SK-N-SH (cell line): ENCODE results near the gene RNF187. TPM values are rescaled to one million over a fixed set of nuclear protein-coding genes. Genes with fewer than 3 reads are reported as not detected.

Experiments
- CTCF ChIA-PET: fragments of 300-600, 350-600 bp; formaldehyde crosslinking; extraction: SDS; loops from one replicate; lab custom pipeline; 2021; lab: Yijun Ruan, JAX
- POLR2A ChIA-PET: fragments of 350-600 bp; sonication (Branson Sonifier 250); formaldehyde crosslinking; extraction: SDS; loops from one replicate; lab custom pipeline; 2020; ENCODE audit warnings: antibody characterized with exemption, inconsistent platforms; lab: Yijun Ruan, JAX
- DNase-seq: peaks from one replicate; pipeline ENCODE4 v3.0.0; 2012
- H2AFZ ChIP-seq: fragments of 200-600 bp; sonication (generic); 2 replicates; pipeline ENCODE4 v1.8.1; 2016; ENCODE audit warnings: antibody characterized with exemption, mild to moderate bottlenecking, low read depth
- H3F3A ChIP-seq: fragments of 200-600 bp; sonication (generic); replicated peaks from 2 replicates; pipeline ENCODE3; 2016; ENCODE audit warnings: antibody characterized with exemption, mild to moderate bottlenecking; ENCODE audit not compliant: insufficient read depth
- H3K27ac ChIP-seq, 2 experiments: fragments of 200-500 bp in 1 of 2; fragments of 200-600 bp in 1 of 2; sonication (Bioruptor generic) in 1 of 2; sonication (generic), shearing (Covaris generic) in 1 of 2; 2 replicates each; pipeline versions ENCODE4 v1.5.1 to v1.6.1; 2014 to 2016; ENCODE audit warnings: low read depth in 2 of 2, inconsistent platforms in 1 of 2, low read length in 1 of 2, mild to moderate bottlenecking in 1 of 2, mixed read lengths in 1 of 2
- H3K27me3 ChIP-seq: fragments of 200-600 bp; sonication (generic), shearing (Covaris generic); 2 replicates; pipeline ENCODE4 v1.6.1; 2016; ENCODE audit warnings: mixed run types; ENCODE audit not compliant: insufficient read depth
- H3K36me3 ChIP-seq, 2 experiments: fragments of 200-500 bp in 1 of 2; fragments of 200-600 bp in 1 of 2; sonication (Bioruptor generic) in 1 of 2; sonication (generic) in 1 of 2; replicated peaks in 1 of 2; 2 replicates each; pipeline versions ENCODE3 to v1.5.1; 2014 to 2016; ENCODE audit warnings: low read length in 1 of 2, mild to moderate bottlenecking in 1 of 2; ENCODE audit not compliant: insufficient read depth in 2 of 2, control insufficient read depth in 1 of 2
- H3K4me1 ChIP-seq, 2 experiments: fragments of 200-500 bp in 1 of 2; fragments of 200-600 bp in 1 of 2; sonication (Bioruptor generic) in 1 of 2; sonication (generic), shearing (Covaris generic) in 1 of 2; 2 replicates each; pipeline versions ENCODE4 v1.5.1 to v1.6.1; 2014 to 2016; ENCODE audit warnings: low read depth in 1 of 2, low read length in 1 of 2, mixed run types in 1 of 2; ENCODE audit not compliant: insufficient read depth in 2 of 2, control insufficient read depth in 1 of 2
- H3K4me2 ChIP-seq: fragments of 200-600 bp; sonication (generic), shearing (Covaris generic); 2 replicates; pipeline ENCODE4 v1.6.1; 2017; ENCODE audit warnings: mixed run types
- H3K4me3 ChIP-seq, 2 experiments: fragments of 200-500 bp in 1 of 2; fragments of 200-600 bp in 1 of 2; sonication (Bioruptor generic) in 1 of 2; sonication (generic), shearing (Covaris generic) in 1 of 2; 2 replicates each; pipeline versions ENCODE4 v1.5.1 to v1.8.1; 2014 to 2016; ENCODE audit warnings: low read depth in 2 of 2, inconsistent platforms in 1 of 2, low read length in 1 of 2, mild to moderate bottlenecking in 1 of 2, mixed read lengths in 1 of 2, moderate library complexity in 1 of 2
- H3K79me2 ChIP-seq: fragments of 200-600 bp; sonication (generic); 2 replicates; pipeline ENCODE4 v1.8.1; 2017; ENCODE audit warnings: mild to moderate bottlenecking; ENCODE audit not compliant: insufficient read depth
- H3K9ac ChIP-seq: fragments of 200-600 bp; sonication (generic); 2 replicates; pipeline ENCODE4 v1.6.1; 2017; ENCODE audit warnings: mixed run types
- H3K9me2 ChIP-seq: fragments of 200-600 bp; sonication (generic); 2 replicates; pipeline ENCODE4 v1.6.1; 2017; ENCODE audit warnings: mixed run types
- H3K9me3 ChIP-seq: fragments of 200-600 bp; sonication (generic); 2 replicates; pipeline ENCODE4 v1.6.1; 2017; ENCODE audit warnings: mixed run types, mild to moderate bottlenecking, moderate library complexity
- H4K20me1 ChIP-seq: fragments of 200-600 bp; sonication (generic); 2 replicates; pipeline ENCODE4 v1.6.1; 2017; ENCODE audit warnings: mild to moderate bottlenecking, mixed run types; ENCODE audit not compliant: insufficient read depth
- FOSL2 ChIP-seq: IDR thresholded peaks from 2 replicates; pipeline ENCODE4 v1.4.0; 2012; ENCODE audit warnings: low read depth, mild to moderate bottlenecking, moderate library complexity, borderline replicate concordance
- FOXM1 ChIP-seq: IDR thresholded peaks from 2 replicates; pipeline ENCODE4 v1.4.0; 2012; ENCODE audit warnings: low read depth, mild to moderate bottlenecking
- MXI1 ChIP-seq: IDR thresholded peaks from 2 replicates; pipeline ENCODE4 v1.6.1; 2012; ENCODE audit warnings: mild to moderate bottlenecking, low read depth, low read length, improper control_type of control experiment
- NFIC ChIP-seq: IDR thresholded peaks from 2 replicates; pipeline ENCODE4 v1.4.0; 2012; ENCODE audit warnings: borderline replicate concordance
- RCOR1 ChIP-seq: fragments of 150-350 bp; IDR thresholded peaks from 2 replicates; pipeline ENCODE4 v1.6.1; 2017; ENCODE audit warnings: antibody characterized with exemption, low read length
- RFX5 ChIP-seq: IDR thresholded peaks from 2 replicates; pipeline ENCODE4 v1.6.1; 2012; ENCODE audit warnings: mild to moderate bottlenecking, improper control_type of control experiment, low read length
- SIN3A ChIP-seq: IDR thresholded peaks from 2 replicates; pipeline ENCODE4 v1.6.1; 2012; ENCODE audit warnings: low read depth, mild to moderate bottlenecking, low read length, moderate library complexity, borderline replicate concordance
- YY1 ChIP-seq: IDR thresholded peaks from 2 replicates; pipeline ENCODE4 v1.4.0; 2012; ENCODE audit warnings: low read depth, mild to moderate bottlenecking
- WGBS: methylation state at CpG from one replicate; pipeline ENCODE4 v1.1.6; 2017; ENCODE audit warnings: low lambda C conversion rate; 5-methylcytosine and 5-hydroxymethylcytosine counted together
- polyA plus RNA-seq, 3 experiments: library from polyadenylated mRNA; depleted of rRNA; stranded (reverse); fragments of >200 nt; gene quantifications; 2 replicates each; pipeline ENCODE4 v1.2.3, GENCODE V29; 2012
- TF ChIP-seq, protein P1 (sequence below): fragments of 200-600 bp; sonication (generic); IDR thresholded peaks from 2 replicates; pipeline ENCODE4 v1.6.1; 2017; ENCODE audit warnings: antibody characterized with exemption, mild to moderate bottlenecking, moderate library complexity
- TF ChIP-seq, protein P2 (sequence below): IDR thresholded peaks from 2 replicates; pipeline ENCODE4 v1.4.0; 2012; ENCODE audit warnings: low read depth
- TF ChIP-seq, protein P3 (sequence below): fragments of 150-350 bp; IDR thresholded peaks from 2 replicates; pipeline ENCODE4 v1.6.1; 2016; ENCODE audit warnings: mild to moderate bottlenecking, low read depth, low read length
- TF ChIP-seq, protein P4 (sequence below): IDR thresholded peaks from 2 replicates; pipeline ENCODE4 v1.4.0; 2012; ENCODE audit warnings: low read depth, borderline replicate concordance

RNF187 gene
- polyA plus RNA-seq, 1 of the 3 experiments (the other 2 are of a cell fraction), result 71.1 TPM

DNA sequence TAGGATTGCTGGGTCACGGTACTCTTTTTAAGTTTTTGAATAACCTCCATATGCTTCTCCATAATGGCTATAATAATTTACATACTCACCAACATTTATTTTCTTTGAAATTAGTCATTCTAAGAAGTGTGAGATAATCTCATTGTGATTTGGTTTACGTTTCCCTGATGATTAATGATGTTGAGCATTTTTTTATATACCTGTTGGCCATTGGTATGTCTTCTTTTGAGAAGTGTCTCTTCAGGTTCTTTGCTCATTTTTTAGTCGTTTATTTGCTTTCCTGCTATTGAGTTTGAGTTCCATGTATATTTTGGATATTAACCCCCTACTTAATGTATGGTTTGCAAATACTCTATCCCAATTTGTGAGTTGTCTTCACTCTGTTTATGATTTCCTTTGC, 9.3 kb downstream of the RNF187 start (continued):
- TF ChIP-seq, protein P1, sequence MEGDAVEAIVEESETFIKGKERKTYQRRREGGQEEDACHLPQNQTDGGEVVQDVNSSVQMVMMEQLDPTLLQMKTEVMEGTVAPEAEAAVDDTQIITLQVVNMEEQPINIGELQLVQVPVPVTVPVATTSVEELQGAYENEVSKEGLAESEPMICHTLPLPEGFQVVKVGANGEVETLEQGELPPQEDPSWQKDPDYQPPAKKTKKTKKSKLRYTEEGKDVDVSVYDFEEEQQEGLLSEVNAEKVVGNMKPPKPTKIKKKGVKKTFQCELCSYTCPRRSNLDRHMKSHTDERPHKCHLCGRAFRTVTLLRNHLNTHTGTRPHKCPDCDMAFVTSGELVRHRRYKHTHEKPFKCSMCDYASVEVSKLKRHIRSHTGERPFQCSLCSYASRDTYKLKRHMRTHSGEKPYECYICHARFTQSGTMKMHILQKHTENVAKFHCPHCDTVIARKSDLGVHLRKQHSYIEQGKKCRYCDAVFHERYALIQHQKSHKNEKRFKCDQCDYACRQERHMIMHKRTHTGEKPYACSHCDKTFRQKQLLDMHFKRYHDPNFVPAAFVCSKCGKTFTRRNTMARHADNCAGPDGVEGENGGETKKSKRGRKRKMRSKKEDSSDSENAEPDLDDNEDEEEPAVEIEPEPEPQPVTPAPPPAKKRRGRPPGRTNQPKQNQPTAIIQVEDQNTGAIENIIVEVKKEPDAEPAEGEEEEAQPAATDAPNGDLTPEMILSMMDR, result no peak
- TF ChIP-seq RFX5 (no peak), FOSL2 (no peak), MXI1 (no peak), NFIC (no peak), YY1 (no peak)
- TF ChIP-seq, protein P2, sequence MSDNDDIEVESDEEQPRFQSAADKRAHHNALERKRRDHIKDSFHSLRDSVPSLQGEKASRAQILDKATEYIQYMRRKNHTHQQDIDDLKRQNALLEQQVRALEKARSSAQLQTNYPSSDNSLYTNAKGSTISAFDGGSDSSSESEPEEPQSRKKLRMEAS, result no peak
- TF ChIP-seq, protein P3, sequence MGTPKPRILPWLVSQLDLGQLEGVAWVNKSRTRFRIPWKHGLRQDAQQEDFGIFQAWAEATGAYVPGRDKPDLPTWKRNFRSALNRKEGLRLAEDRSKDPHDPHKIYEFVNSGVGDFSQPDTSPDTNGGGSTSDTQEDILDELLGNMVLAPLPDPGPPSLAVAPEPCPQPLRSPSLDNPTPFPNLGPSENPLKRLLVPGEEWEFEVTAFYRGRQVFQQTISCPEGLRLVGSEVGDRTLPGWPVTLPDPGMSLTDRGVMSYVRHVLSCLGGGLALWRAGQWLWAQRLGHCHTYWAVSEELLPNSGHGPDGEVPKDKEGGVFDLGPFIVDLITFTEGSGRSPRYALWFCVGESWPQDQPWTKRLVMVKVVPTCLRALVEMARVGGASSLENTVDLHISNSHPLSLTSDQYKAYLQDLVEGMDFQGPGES, result no peak
- TF ChIP-seq, protein P4, sequence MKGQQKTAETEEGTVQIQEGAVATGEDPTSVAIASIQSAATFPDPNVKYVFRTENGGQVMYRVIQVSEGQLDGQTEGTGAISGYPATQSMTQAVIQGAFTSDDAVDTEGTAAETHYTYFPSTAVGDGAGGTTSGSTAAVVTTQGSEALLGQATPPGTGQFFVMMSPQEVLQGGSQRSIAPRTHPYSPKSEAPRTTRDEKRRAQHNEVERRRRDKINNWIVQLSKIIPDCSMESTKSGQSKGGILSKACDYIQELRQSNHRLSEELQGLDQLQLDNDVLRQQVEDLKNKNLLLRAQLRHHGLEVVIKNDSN, result no peak

DNA sequence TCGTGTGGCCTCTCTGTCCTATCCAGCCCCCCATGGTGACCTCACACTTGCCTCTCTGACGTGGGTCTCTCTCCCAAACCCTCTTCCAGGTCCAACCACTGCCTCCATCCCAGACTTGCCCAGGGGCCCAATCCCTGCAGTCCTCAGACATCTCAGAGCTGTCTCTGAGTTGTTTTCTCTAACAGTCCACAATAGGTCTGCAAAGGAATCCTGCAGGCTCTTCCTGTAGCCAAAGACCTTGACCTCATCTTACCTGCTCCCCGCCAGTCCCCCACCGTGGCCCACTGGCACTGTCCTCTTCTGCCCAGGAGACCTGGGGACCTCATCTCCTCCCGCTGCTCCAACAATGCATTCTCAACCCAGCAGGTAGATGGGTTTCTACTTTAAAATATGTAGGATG, 10.0 kb downstream of the RNF187 start:
- CTCF ChIA-PET, result interaction anchor here (1.0 kb wide), 1 partner anchor 22 kb away, joined by 4 read pairs; no protein-coding TSS in a partner anchor

More for the DNA sequence above, 10.0 kb downstream of the RNF187 start:
- Histone ChIP-seq H3K27me3 (no peaks in the 10 kb centered on the region), H3K9me3 (no peaks in the 10 kb centered on the region), H2AFZ (no peak overlapping the region), H3K79me2 (no peaks in the 10 kb centered on the region), H3K4me3 (no peak overlapping the region), H4K20me1 (no peaks in the 10 kb centered on the region), H3K4me2 (no peak overlapping the region), H3K36me3 (peaks cover 4 to 26% of the 10 kb centered on the region in 2 experiments), H3K4me1 (peaks cover 0 to 7% of the 10 kb centered on the region in 2 experiments; a peak in 1 of 4 replicates), H3K9ac (no peak overlapping the region), H3K27ac (no peak overlapping the region), H3F3A (no peaks in the 10 kb centered on the region), H3K9me2 (no peaks in the 10 kb centered on the region)
- POLR2A ChIA-PET, result no interaction called here
- TF ChIP-seq, protein P3, result no peak
- TF ChIP-seq RCOR1 (no peak), FOXM1 (no peak), SIN3A (no peak)
- 85% methylated on average over 5 of the region's 5 CpGs for WGBS
- DNase-seq, result no peak
